ENCODE results near the gene ATL1.

The ATL1 gene

GRCh38 chr14:50559990-50560930, at the start of gene ATL1:
Gene ATL1, plus strand, starts transcription at chr14:50560145. Its CDS starts 121 bp downstream, at chr14:50560266.
- DNase-seq, result peak; percentile 39

GRCh38 chr14:50510157-50510556, 49.8 kb upstream of the ATL1 start:
- DNase-seq, result no peak

- DNase-seq, result no peak
These were observed 47.5 kb upstream of the ATL1 start for GRCh38 chr14:50512463-50512862.

- DNase-seq, result no peak
These were observed 43.9 kb upstream of the ATL1 start for GRCh38 chr14:50516091-50516490.

- peak; percentile 88 for DNase-seq
These were observed 38.8 kb upstream of the ATL1 start for GRCh38 chr14:50520947-50521815.

GRCh38 chr14:50521912-50522341, 38.0 kb upstream of the ATL1 start:
- peak; percentile 69 for DNase-seq

- no peak for DNase-seq
These were observed 36.5 kb upstream of the ATL1 start for GRCh38 chr14:50523271-50524041.

GRCh38 chr14:50524060-50524459, 35.9 kb upstream of the ATL1 start:
- peak; percentile 22 for DNase-seq

GRCh38 chr14:50524731-50525515, 35.0 kb upstream of the ATL1 start:
- DNase-seq, result no peak

GRCh38 chr14:50528000-50528399, 31.9 kb upstream of the ATL1 start:
- no peak for DNase-seq

- no peak for DNase-seq
These were observed 30.4 kb upstream of the ATL1 start for GRCh38 chr14:50529288-50530179.

- DNase-seq, result no peak
These were observed 29.6 kb upstream of the ATL1 start for GRCh38 chr14:50530358-50530757.

GRCh38 chr14:50530794-50531365, 29.1 kb upstream of the ATL1 start:
- no peak for DNase-seq

- peak; percentile 39 for DNase-seq
These were observed 28.1 kb upstream of the ATL1 start for GRCh38 chr14:50531595-50532501.

- peak; percentile 94 for DNase-seq
These were observed 27.3 kb upstream of the ATL1 start, which contains the start of gene MAP4K5 for GRCh38 chr14:50532502-50533240. Gene MAP4K5, minus strand, starts transcription at chr14:50532569. Its CDS starts 520 bp downstream, at chr14:50532049.

GRCh38 chr14:50533241-50533705, 26.7 kb upstream of the ATL1 start:
- DNase-seq, result no peak

GRCh38 chr14:50533806-50534205, 26.1 kb upstream of the ATL1 start:
- DNase-seq, result no peak

- DNase-seq, result no peak
These were observed 25.5 kb upstream of the ATL1 start for GRCh38 chr14:50534416-50534815.
